HepG2 (cell line): ENCODE results near the gene RPS14. TPM values are rescaled to one million over a fixed set of nuclear protein-coding genes. Genes with fewer than 3 reads are reported as not detected.

Experiments used
- ATAC-seq: fragments of 200-7000 bp; cut with Tn5 transposase; 3 replicates; pipeline ENCODE4 v1.9.1; 2020; ENCODE audit warnings: mild to moderate bottlenecking, moderate library complexity
- BruUV-seq: library from RNA; stranded (reverse); fragments of 400-500 nt; replicated peaks from 2 replicates; lab custom pipeline; 2021; lab: Mats Ljungman, UMichigan
- CTCF ChIA-PET: fragments of 300-600 bp; formaldehyde crosslinking; extraction: SDS; loops from one replicate; lab custom pipeline; 2021; ENCODE audit warnings: low total read pairs, inconsistent platforms, low intra/inter-chr PET ratio; lab: Yijun Ruan, JAX
- POLR2A ChIA-PET: fragments of 350-600 bp; sonication (Branson Sonifier 250); formaldehyde crosslinking; loops from one replicate; lab custom pipeline; 2020; ENCODE audit warnings: antibody characterized with exemption, inconsistent platforms; lab: Yijun Ruan, JAX
- DNase-seq: peaks from one replicate; pipeline ENCODE4 v3.0.0-alpha.2; 2015; ENCODE audit warnings: low spot score
- FAIRE-seq: peaks from 3 replicates; lab custom pipeline; 2011; peaks lifted over from hg19 to GRCh38; lab: Jason Lieb, UNC
- H2AFZ ChIP-seq: one replicate; pipeline ENCODE4 v1.6.1; 2011; ENCODE audit warnings: low read length, inconsistent platforms
- H3K27ac ChIP-seq: fragments of 300-600 bp; 3 replicates; pipeline ENCODE4 v1.8.0; 2011; ENCODE audit warnings: mixed run types, mild to moderate bottlenecking, mixed read lengths, low read length, inconsistent platforms; ENCODE audit not compliant: insufficient read depth; ENCODE audit errors: extremely low read length
- H3K27me3 ChIP-seq, 2 experiments: fragments of 200-600 bp in 1 of 2; 2 replicates in 1 of 2; 3 replicates in 1 of 2; pipeline versions ENCODE4 v1.6.0 to v1.8.0; 2011; ENCODE audit warnings: low read length in 2 of 2, mild to moderate bottlenecking in 2 of 2, moderate library complexity in 2 of 2, inconsistent platforms in 1 of 2; ENCODE audit not compliant: insufficient read depth in 2 of 2, control insufficient read depth in 1 of 2
- H3K36me3 ChIP-seq, 2 experiments: fragments of 200-600 bp in 1 of 2; replicated peaks in 1 of 2; 2 replicates in 1 of 2; 3 replicates in 1 of 2; pipeline versions ENCODE4 v1.5.1 to v1.8.0; 2011; ENCODE audit warnings: low read length in 2 of 2, inconsistent platforms in 1 of 2; ENCODE audit not compliant: insufficient read depth in 2 of 2, control insufficient read depth in 1 of 2
- H3K4me1 ChIP-seq: 2 replicates; pipeline ENCODE4 v1.5.1; 2012; ENCODE audit warnings: low read length, inconsistent platforms; ENCODE audit not compliant: insufficient read depth
- H3K4me2 ChIP-seq: 2 replicates; pipeline ENCODE4 v1.6.0; 2011; ENCODE audit warnings: low read depth, low read length, inconsistent platforms
- H3K4me3 ChIP-seq, 3 experiments: fragments of 200-600 bp in 1 of 3; sonication (generic), shearing (Covaris generic) in 1 of 3; replicated peaks in 1 of 3; 2 replicates each; pipeline ENCODE4 v1.5.1; 2011 to 2016; ENCODE audit warnings: low read length in 3 of 3, inconsistent platforms in 2 of 3, low read depth in 2 of 3, mild to moderate bottlenecking in 2 of 3, control low read depth in 1 of 3, mixed read lengths in 1 of 3; ENCODE audit not compliant: insufficient read depth in 1 of 3
- H3K79me2 ChIP-seq: one replicate; pipeline ENCODE4 v1.6.1; 2011; ENCODE audit warnings: low read length, inconsistent platforms; ENCODE audit not compliant: insufficient read depth
- H3K9ac ChIP-seq: 2 replicates; pipeline ENCODE4 v1.6.0; 2011; ENCODE audit warnings: mild to moderate bottlenecking, low read depth, low read length, inconsistent platforms; ENCODE audit not compliant: insufficient read depth
- H3K9me3 ChIP-seq: 2 replicates; pipeline ENCODE4 v1.5.1; 2012; ENCODE audit warnings: mild to moderate bottlenecking, low read length
- H4K20me1 ChIP-seq: 2 replicates; pipeline ENCODE4 v1.6.0; 2011; ENCODE audit warnings: inconsistent platforms, mild to moderate bottlenecking, low read length, moderate library complexity; ENCODE audit not compliant: insufficient read depth
- AGO2 ChIP-seq: fragments of 200-400 bp; formaldehyde crosslinking; optimal IDR thresholded peaks from 2 replicates; pipeline ENCODE3; 2017; ENCODE audit warnings: mild to moderate bottlenecking, low read depth, low read length, moderate library complexity
- NONO ChIP-seq, 2 experiments: fragments of 450-650 bp in 1 of 2; sonication (generic) in 1 of 2; formaldehyde crosslinking in 1 of 2; IDR thresholded peaks in 1 of 2; conservative IDR thresholded peaks in 1 of 2; 2 replicates each; pipeline versions ENCODE4 v1.6.1 to v1.8.0; 2017 to 2022; ENCODE audit warnings: mild to moderate bottlenecking in 1 of 2, missing genetic modification reagents in 1 of 2, moderate library complexity in 1 of 2
- ZC3H13 ChIP-seq: sonication (generic); formaldehyde crosslinking; IDR thresholded peaks from 2 replicates; pipeline ENCODE4 v1.8.1; 2023; ENCODE audit warnings: mild to moderate bottlenecking, missing genetic modification reagents, moderate library complexity
- ZNF362 ChIP-seq: sonication (generic); formaldehyde crosslinking; IDR thresholded peaks from 2 replicates; pipeline ENCODE4 v1.4.0; 2020; ENCODE audit warnings: missing genetic modification reagents, mild to moderate bottlenecking, borderline replicate concordance
- WGBS: methylation state at CpG from one replicate; pipeline ENCODE4 v1.1.6; 2017; ENCODE audit warnings: low lambda C conversion rate; 5-methylcytosine and 5-hydroxymethylcytosine counted together
- in situ Hi-C: cut with HindIII; loops from 2 replicates; pipeline ENCODE4 v1.10.0; 2017; ENCODE audit warnings: low pct_unique_long_range_greater_than_20kb; ENCODE audit not compliant: extremely low pct_ligation_motif_present
- intact Hi-C: fragments of 100-400 bp; cut with micrococcal nuclease; formaldehyde crosslinking; loops from one replicate; pipeline ENCODE4 v1.10.0; 2022; ENCODE audit not compliant: unreplicated experiment
- polyA plus RNA-seq, 8 experiments: library from polyadenylated mRNA; depleted of rRNA in 3 of 8; stranded (reverse) in 7 of 8; unstranded in 1 of 8; fragments of >200 nt; fragmentation: Illumina TruSeq in 4 of 8; extraction: Trizol in 4 of 8; gene quantifications; 2 replicates each; pipeline versions ENCODE4 v1.2.1 to v1.2.3, GENCODE V29; 2011 to 2016; ENCODE audit warnings: low read depth in 4 of 8, missing spikeins in 1 of 8, mixed read lengths in 1 of 8; ENCODE audit not compliant: insufficient read depth in 1 of 8
- total RNA-seq, 5 experiments: library from RNA; depleted of rRNA; stranded (reverse); fragments of >200 nt; fragmentation: Illumina TruSeq; extraction: Trizol; gene quantifications; 2 replicates each; pipeline ENCODE4 v1.2.3, GENCODE V29; 2016; ENCODE audit warnings: low read depth in 1 of 5

Gene RPS14
- total and polyA plus RNA-seq, 2 of the 13 experiments (the other 11 are each of a cell fraction or from before 2014, with no cell fraction given), result 2,116 to 3,295 TPM

GRCh38 chr5:150441813-150442698, 7.5 kb downstream of the RPS14 start:
- Histone ChIP-seq H3K9ac (no peak overlapping the region), H3K9me3 (no peaks in the 10 kb centered on the region), H4K20me1 (peaks cover 37% of the 10 kb centered on the region), H2AFZ (no peak overlapping the region), H3K4me1 (peaks cover 14% of the 10 kb centered on the region), H3K79me2 (peaks cover 11% of the 10 kb centered on the region), H3K27ac (no peak overlapping the region), H3K4me2 (no peak overlapping the region), H3K4me3 (no peak overlapping the region), H3K27me3 (no peaks in the 10 kb centered on the region), H3K36me3 (peaks cover 15 to 36% of the 10 kb centered on the region in 2 experiments)
- TF ChIP-seq ZNF362, result no peak
- TF ChIP-seq ZC3H13 (CRISPR knock-in tag), result 0 out of 2 replicates have a peak, but pooled peaks have one; percentile 25
- TF ChIP-seq AGO2, result peak; percentile 60
- TF ChIP-seq NONO (IDR thresholded peaks at IDR 0.05), result no peak
- TF ChIP-seq NONO (CRISPR knock-in tag; conservative IDR thresholded peaks at IDR 0.05), result 0 out of 2 replicates have a peak, but pooled peaks have one; percentile 17
- intact Hi-C loops (no loop called here), in situ Hi-C loops (loop anchor here (10.0 kb wide), 1 partner anchor 147 kb away; no protein-coding TSS in a partner anchor)
- WGBS, result 88% methylated on average over 15 of the region's 18 CpGs
- BruUV-seq, result no TSS peak
- ChIA-PET POLR2A (interaction anchor here (1.1 to 2.4 kb wide), 4 partner anchors 7 to 29 kb away, joined by 3 to 9 read pairs (median 4); partner anchors contain the start of genes CD74 and RPS14), CTCF (no interaction called here)
- no peak for DNase-seq
- ATAC-seq, result peak; percentile 45
- FAIRE-seq, result no peak
